MCF 10A (cell line): ENCODE measurements around the gene NRIP2. TPM values are rescaled to one million over a fixed set of nuclear protein-coding genes. Genes with fewer than 3 reads are reported as not detected.

Experiments used
- BruUV-seq: library from RNA; stranded (reverse); fragments of 400-500 nt; replicated peaks from 2 replicates; lab custom pipeline; 2021; lab: Mats Ljungman, UMichigan
- CTCF ChIA-PET: fragments of 300-600 bp; sonication (Branson Sonifier 250); formaldehyde crosslinking; extraction: SDS; loops from one replicate; lab custom pipeline; 2021; ENCODE audit warnings: antibody characterized with exemption, inconsistent platforms; lab: Yijun Ruan, JAX
- POLR2A ChIA-PET: fragments of 300-600, 350-650 bp; sonication (Branson Sonifier 250); formaldehyde crosslinking; extraction: SDS; loops from one replicate; lab custom pipeline; 2020; ENCODE audit warnings: antibody characterized with exemption, inconsistent platforms; lab: Yijun Ruan, JAX
- DNase-seq: peaks from one replicate; pipeline ENCODE4 v3.0.0-alpha.2; 2018; ENCODE audit not compliant: unreplicated experiment
- H3K27ac Mint-ChIP-seq: one replicate; pipeline ENCODE4 v1.8.0; 2022; ENCODE audit warnings: mild to moderate bottlenecking, low read depth, mixed read lengths; ENCODE audit not compliant: unreplicated experiment
- H3K27me3 Mint-ChIP-seq: one replicate; pipeline ENCODE4 v1.8.0; 2022; ENCODE audit warnings: mixed read lengths; ENCODE audit not compliant: insufficient read depth, unreplicated experiment
- H3K36me3 Mint-ChIP-seq: one replicate; pipeline ENCODE4 v1.8.0; 2022; ENCODE audit warnings: mild to moderate bottlenecking, moderate library complexity, mixed read lengths; ENCODE audit not compliant: insufficient read depth, unreplicated experiment
- H3K4me1 Mint-ChIP-seq: one replicate; pipeline ENCODE4 v1.8.0; 2022; ENCODE audit warnings: mixed read lengths; ENCODE audit not compliant: insufficient read depth, unreplicated experiment
- H3K4me3 Mint-ChIP-seq: one replicate; pipeline ENCODE4 v1.8.0; 2022; ENCODE audit warnings: mild to moderate bottlenecking, moderate library complexity, mixed read lengths; ENCODE audit not compliant: unreplicated experiment
- H3K9me3 Mint-ChIP-seq: one replicate; pipeline ENCODE4 v1.8.0; 2022; ENCODE audit warnings: mixed read lengths; ENCODE audit not compliant: unreplicated experiment
- CTCF ChIP-seq: fragments of 200-600 bp; IDR thresholded peaks from one replicate; pipeline ENCODE4 v1.8.0; 2022; ENCODE audit warnings: antibody characterized with exemption, mild to moderate bottlenecking; ENCODE audit not compliant: unreplicated experiment
- intact Hi-C: fragments of 100-400 bp; cut with micrococcal nuclease; formaldehyde crosslinking; loops from 2 replicates; pipeline ENCODE4 v1.14.1; 2022
- total RNA-seq: library from RNA; stranded (reverse); gene quantifications from 2 replicates; pipeline ENCODE4 v1.2.3, GENCODE V29; 2022

NRIP2 gene
- total RNA-seq, 1 experiment from 2014 or later = not detected

GRCh38 chr12:2775431-2775830 lies 59.4 kb downstream of the NRIP2 start:
- H3K27me3 Mint-ChIP-seq = peaks cover 82% of the 10 kb centered on the region
- no peak for DNase-seq
- intact Hi-C loops = no loop called here
- TF ChIP-seq CTCF = no peak
- POLR2A ChIA-PET = no interaction called here
- no peaks in the 10 kb centered on the region for H3K4me1 Mint-ChIP-seq
- no peaks in the 10 kb centered on the region for H3K36me3 Mint-ChIP-seq
- H3K4me3 Mint-ChIP-seq = no peak overlapping the region
- no TSS peak for BruUV-seq
- H3K9me3 Mint-ChIP-seq = no peaks in the 10 kb centered on the region
- no peak overlapping the region for H3K27ac Mint-ChIP-seq
- CTCF ChIA-PET = interaction anchor here (1.0 to 4.4 kb wide), 2 partner anchors 9 to 13 kb away, joined by 3 to 25 read pairs; no protein-coding TSS in a partner anchor

Other genes with a start within 250 kb of the NRIP2 start
- 79.1 and 94.5 TPM in 2 replicates for gene FKBP4, start 40.1 kb downstream of the NRIP2 start, total RNA-seq
- 26.5 and 28.1 TPM in 2 replicates for gene ITFG2, start 22.4 kb downstream of the NRIP2 start, total RNA-seq
- gene TEX52, start 22.0 kb upstream of the NRIP2 start, total RNA-seq = not detected in 2 replicates
- gene FOXM1, start 42.1 kb upstream of the NRIP2 start, total RNA-seq = 31.7 and 49.9 TPM in 2 replicates
- 47.0 and 60.9 TPM in 2 replicates for gene RHNO1, start 42.2 kb upstream of the NRIP2 start, total RNA-seq
- gene TULP3, start 55.9 kb upstream of the NRIP2 start, total RNA-seq = 36.2 and 42.2 TPM in 2 replicates
- gene TEAD4, start 124.4 kb upstream of the NRIP2 start, total RNA-seq = 17.5 and 33.8 TPM in 2 replicates
- 12.6 and 13.4 TPM in 2 replicates for gene TSPAN9, start 242.3 kb upstream of the NRIP2 start, total RNA-seq